ENCODE data around the gene GLE1. TPM values are rescaled to one million over a fixed set of nuclear protein-coding genes. Genes with fewer than 3 reads are reported as not detected.
A peak's percentile ranks its signal among the peaks of the same experiment; 100 is the strongest.

The GLE1 gene
- total RNA-seq, 2 donors from 2014 or later = 15.5 to 19.1 TPM

GRCh38 chr9:128548876-128549275 is 44.4 kb downstream of the GLE1 start:
- ATAC-seq (no peak), DNase-seq (no peak)
- intact Hi-C loops (cut with DNase I) = no loop called here

GRCh38 chr9:128550226-128550625 is 45.7 kb downstream of the GLE1 start:
- no peak for ATAC-seq
- intact Hi-C loops (cut with DNase I) = loop anchor here in 1 of 2 donors (5.0 kb wide), 1 partner anchor 93 kb away; the partner anchor contains the start of gene ODF2
- no peak for DNase-seq

GRCh38 chr9:128550770-128551656 is 46.5 kb downstream of the GLE1 start:
- DNase-seq (peak; percentile 41), ATAC-seq (peak; percentile 2 to 4)
- intact Hi-C loops (cut with DNase I) = loop anchor here in 1 of 2 donors (5.0 kb wide), 1 partner anchor 94 kb away; the partner anchor contains the start of gene ODF2

GRCh38 chr9:128551657-128552152 is 47.2 kb downstream of the GLE1 start:
- DNase-seq (no peak), ATAC-seq (peak in 1 of 2 donors; percentile 84)
- intact Hi-C loops (cut with DNase I) = loop anchor here in 1 of 2 donors (5.0 kb wide), 1 partner anchor 94 kb away; the partner anchor contains the start of gene ODF2

- ATAC-seq (peak; percentile 89 to 92), DNase-seq (peak; percentile 92)
- intact Hi-C loops (cut with DNase I) = loop anchor here in 1 of 2 donors (5.0 kb wide), 1 partner anchor 95 kb away; the partner anchor contains the start of gene ODF2
These were observed 47.7 kb downstream of the GLE1 start, which contains the start of gene SPTAN1 for GRCh38 chr9:128552153-128552743. Gene SPTAN1, plus strand, starts transcription at chr9:128552587. Its CDS starts 14,154 bp downstream, at chr9:128566741.

GRCh38 chr9:128552744-128553440 is 48.4 kb downstream of the GLE1 start:
- intact Hi-C loops (cut with DNase I) = loop anchor here in 1 of 2 donors (5.0 kb wide), 1 partner anchor 96 kb away; the partner anchor contains the start of gene ODF2
- peak; percentile 57 for DNase-seq
- ATAC-seq = peak; percentile 31 to 38

- ATAC-seq = no peak
- intact Hi-C loops (cut with DNase I) = loop anchor here in 1 of 2 donors (5.0 kb wide), 1 partner anchor 96 kb away; the partner anchor contains the start of gene ODF2
- no peak for DNase-seq
These were observed 49.2 kb downstream of the GLE1 start for GRCh38 chr9:128553728-128554127.

- ATAC-seq (peak; percentile 12 to 32), DNase-seq (peak; percentile 65)
- intact Hi-C loops (cut with DNase I) = loop anchor here in 1 of 2 donors (5.0 kb wide), 1 partner anchor 97 kb away; the partner anchor contains the start of gene ODF2
These were observed 49.8 kb downstream of the GLE1 start for GRCh38 chr9:128554155-128554862.

- DNase-seq (no peak), ATAC-seq (no peak)
- intact Hi-C loops (cut with DNase I) = no loop called here
These were observed 50.7 kb downstream of the GLE1 start for GRCh38 chr9:128555180-128555721.

- intact Hi-C loops (cut with DNase I) = no loop called here
- DNase-seq (no peak), ATAC-seq (no peak)
These were observed 51.8 kb downstream of the GLE1 start for GRCh38 chr9:128556276-128556675.

GRCh38 chr9:128556926-128557634 is 52.6 kb downstream of the GLE1 start:
- DNase-seq = no peak
- ATAC-seq = no peak
- intact Hi-C loops (cut with DNase I) = no loop called here

GRCh38 chr9:128558431-128559310 is 54.2 kb downstream of the GLE1 start:
- intact Hi-C loops (cut with DNase I) = no loop called here
- ATAC-seq = peak; percentile 82 to 90
- peak; percentile 86 for DNase-seq

GRCh38 chr9:128565578-128565977 is 61.1 kb downstream of the GLE1 start:
- no peak for ATAC-seq
- no peak for DNase-seq
- intact Hi-C loops (cut with DNase I) = no loop called here

GRCh38 chr9:128568470-128569078 is 64.1 kb downstream of the GLE1 start:
- intact Hi-C loops (cut with DNase I) = no loop called here
- DNase-seq = no peak
- no peak for ATAC-seq

GRCh38 chr9:128575469-128575868 is 71.0 kb downstream of the GLE1 start:
- DNase-seq (peak; percentile 33), ATAC-seq (peak; percentile 12 to 85)
- intact Hi-C loops (cut with DNase I) = no loop called here

- intact Hi-C loops (cut with DNase I) = no loop called here
- no peak for ATAC-seq
- no peak for DNase-seq
These were observed 71.4 kb downstream of the GLE1 start for GRCh38 chr9:128575916-128576315.
